Measurements from ENCODE around the gene TUFT1. TPM values are rescaled to one million over a fixed set of nuclear protein-coding genes. Genes with fewer than 3 reads are reported as not detected.

Gene TUFT1
- total RNA-seq, 1 experiment from 2014 or later, result 7.9 TPM

DNA sequence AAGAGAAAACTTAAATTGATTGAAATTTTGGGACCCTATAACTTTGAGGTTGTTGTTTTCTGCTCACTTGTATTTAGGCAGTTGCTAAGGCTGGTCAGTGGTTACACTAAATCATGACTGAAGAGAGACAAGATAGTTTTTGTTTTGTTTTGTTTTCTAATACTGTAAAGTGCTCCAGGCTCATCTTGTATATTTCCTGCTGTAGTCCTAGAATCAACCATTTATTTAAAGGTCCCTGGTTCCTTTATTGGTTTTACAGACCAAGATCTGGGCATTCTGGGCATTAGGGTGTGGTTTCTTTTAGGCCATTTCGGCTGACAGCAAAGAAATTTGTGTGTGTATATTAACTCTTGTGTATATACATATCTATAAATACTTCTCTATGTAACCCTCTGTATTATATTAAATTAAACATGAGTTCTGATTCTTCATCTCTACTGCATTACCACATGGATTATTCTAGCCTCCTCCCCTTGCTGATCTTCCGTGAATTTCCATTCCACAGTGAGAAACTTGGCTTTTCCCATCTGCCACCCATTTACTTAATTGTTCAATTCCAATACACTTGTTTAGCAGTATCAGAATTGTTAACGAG lies 86.7 kb downstream of the TUFT1 start:
- Mint-ChIP-seq H3K27me3 (ENCODE audit: low read depth) (no peaks in the 10 kb centered on the region), H3K27ac (peak overlapping the region; percentile 75; the same call in 1 of the 2 replicates), H3K36me3 (peaks cover 6% of the 10 kb centered on the region), H3K4me3 (no peak overlapping the region), H3K4me1 (peaks cover 2% of the 10 kb centered on the region; the same call in 1 of the 2 replicates), H3K9me3 (no peaks in the 10 kb centered on the region)
- no peak for ATAC-seq
- POLR2A ChIA-PET, result no interaction called here
- TF ChIP-seq ETV6 (CRISPR knock-in tag; IDR thresholded peaks at IDR 0.05) (no peak), RELA (CRISPR knock-in tag; IDR thresholded peaks at IDR 0.05; ENCODE audit: borderline replicate concordance) (no peak), FOXJ3 (CRISPR knock-in tag; IDR thresholded peaks at IDR 0.05; ENCODE audit: borderline replicate concordance) (no peak), NR2C2 (CRISPR knock-in tag; IDR thresholded peaks at IDR 0.05) (no peak), ZNF317 (CRISPR knock-in tag; IDR thresholded peaks at IDR 0.05; ENCODE audit: borderline replicate concordance, low read depth) (no peak), ZNF219 (CRISPR knock-in tag; IDR thresholded peaks at IDR 0.05; ENCODE audit: borderline replicate concordance) (no peak), IRF2 (CRISPR knock-in tag; IDR thresholded peaks at IDR 0.05; ENCODE audit: borderline replicate concordance, low read depth) (no peak)
- TF ChIP-seq, protein P1, sequence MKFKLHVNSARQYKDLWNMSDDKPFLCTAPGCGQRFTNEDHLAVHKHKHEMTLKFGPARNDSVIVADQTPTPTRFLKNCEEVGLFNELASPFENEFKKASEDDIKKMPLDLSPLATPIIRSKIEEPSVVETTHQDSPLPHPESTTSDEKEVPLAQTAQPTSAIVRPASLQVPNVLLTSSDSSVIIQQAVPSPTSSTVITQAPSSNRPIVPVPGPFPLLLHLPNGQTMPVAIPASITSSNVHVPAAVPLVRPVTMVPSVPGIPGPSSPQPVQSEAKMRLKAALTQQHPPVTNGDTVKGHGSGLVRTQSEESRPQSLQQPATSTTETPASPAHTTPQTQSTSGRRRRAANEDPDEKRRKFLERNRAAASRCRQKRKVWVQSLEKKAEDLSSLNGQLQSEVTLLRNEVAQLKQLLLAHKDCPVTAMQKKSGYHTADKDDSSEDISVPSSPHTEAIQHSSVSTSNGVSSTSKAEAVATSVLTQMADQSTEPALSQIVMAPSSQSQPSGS (CRISPR knock-in tag; IDR thresholded peaks at IDR 0.05; ENCODE audit: borderline replicate concordance, low read depth), result no peak
- CTCF ChIA-PET, result no interaction called here
- DNase-seq (ENCODE audit: low spot score), result no peak

DNA sequence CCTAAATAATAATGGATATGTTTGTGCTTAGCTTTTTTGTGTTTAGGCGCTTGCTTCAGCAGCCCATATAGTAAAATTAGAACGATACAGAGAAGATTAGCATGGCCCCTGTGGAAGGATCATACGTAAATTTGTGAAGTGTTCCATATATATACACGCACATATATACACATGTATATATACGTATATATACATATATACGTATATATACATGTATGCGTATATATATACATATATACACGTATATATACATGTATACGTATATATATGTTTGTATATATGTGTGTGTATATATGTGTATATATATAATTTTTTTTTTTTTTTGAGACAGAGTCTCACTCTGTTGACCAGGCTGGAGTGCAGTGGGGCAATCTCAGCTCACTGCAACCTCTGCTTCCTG lies 89.2 kb downstream of the TUFT1 start:
- Mint-ChIP-seq H3K27ac (no peak overlapping the region), H3K27me3 (ENCODE audit: low read depth) (no peaks in the 10 kb centered on the region), H3K36me3 (peaks cover 6% of the 10 kb centered on the region), H3K4me1 (0 out of 2 replicates have a peak, but pooled peaks cover 4% of the 10 kb centered on the region), H3K9me3 (no peaks in the 10 kb centered on the region), H3K4me3 (no peak overlapping the region)
- DNase-seq (ENCODE audit: low spot score), result no peak
- ChIA-PET CTCF (interaction anchor here (1.1 kb wide), 1 partner anchor 35 kb away, joined by 4 read pairs; no protein-coding TSS in a partner anchor), POLR2A (no interaction called here)
- no peak for TF ChIP-seq GABPB1 (CRISPR knock-in tag; IDR thresholded peaks at IDR 0.05)
- TF ChIP-seq, protein P2, sequence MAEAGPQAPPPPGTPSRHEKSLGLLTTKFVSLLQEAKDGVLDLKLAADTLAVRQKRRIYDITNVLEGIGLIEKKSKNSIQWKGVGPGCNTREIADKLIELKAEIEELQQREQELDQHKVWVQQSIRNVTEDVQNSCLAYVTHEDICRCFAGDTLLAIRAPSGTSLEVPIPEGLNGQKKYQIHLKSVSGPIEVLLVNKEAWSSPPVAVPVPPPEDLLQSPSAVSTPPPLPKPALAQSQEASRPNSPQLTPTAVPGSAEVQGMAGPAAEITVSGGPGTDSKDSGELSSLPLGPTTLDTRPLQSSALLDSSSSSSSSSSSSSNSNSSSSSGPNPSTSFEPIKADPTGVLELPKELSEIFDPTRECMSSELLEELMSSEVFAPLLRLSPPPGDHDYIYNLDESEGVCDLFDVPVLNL (CRISPR knock-in tag; IDR thresholded peaks at IDR 0.05; ENCODE audit: borderline replicate concordance, low read depth), result no peak
- no peak for TF ChIP-seq ZNF138 (CRISPR knock-in tag; conservative IDR thresholded peaks at IDR 0.05)
- TF ChIP-seq, protein P3, sequence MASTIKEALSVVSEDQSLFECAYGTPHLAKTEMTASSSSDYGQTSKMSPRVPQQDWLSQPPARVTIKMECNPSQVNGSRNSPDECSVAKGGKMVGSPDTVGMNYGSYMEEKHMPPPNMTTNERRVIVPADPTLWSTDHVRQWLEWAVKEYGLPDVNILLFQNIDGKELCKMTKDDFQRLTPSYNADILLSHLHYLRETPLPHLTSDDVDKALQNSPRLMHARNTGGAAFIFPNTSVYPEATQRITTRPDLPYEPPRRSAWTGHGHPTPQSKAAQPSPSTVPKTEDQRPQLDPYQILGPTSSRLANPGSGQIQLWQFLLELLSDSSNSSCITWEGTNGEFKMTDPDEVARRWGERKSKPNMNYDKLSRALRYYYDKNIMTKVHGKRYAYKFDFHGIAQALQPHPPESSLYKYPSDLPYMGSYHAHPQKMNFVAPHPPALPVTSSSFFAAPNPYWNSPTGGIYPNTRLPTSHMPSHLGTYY (CRISPR knock-in tag; IDR thresholded peaks at IDR 0.05), result no peak
- no peak for TF ChIP-seq FOXJ3 (CRISPR knock-in tag; IDR thresholded peaks at IDR 0.05; ENCODE audit: borderline replicate concordance)
- no peak for TF ChIP-seq ZNF263 (CRISPR knock-in tag; IDR thresholded peaks at IDR 0.05; ENCODE audit: low read depth)
- no peak for TF ChIP-seq ZNF317 (CRISPR knock-in tag; IDR thresholded peaks at IDR 0.05; ENCODE audit: borderline replicate concordance, low read depth)
- no peak for TF ChIP-seq ZNF396 (CRISPR knock-in tag; IDR thresholded peaks at IDR 0.05; ENCODE audit: borderline replicate concordance)
- no peak for TF ChIP-seq TEAD1 (CRISPR knock-in tag; IDR thresholded peaks at IDR 0.05)
- TF ChIP-seq PRRX2 (CRISPR knock-in tag; IDR thresholded peaks at IDR 0.05), result no peak
- TF ChIP-seq NR3C1 (CRISPR knock-in tag; conservative IDR thresholded peaks at IDR 0.05; ENCODE audit: low read depth), result no peak
- TF ChIP-seq, protein P1 (CRISPR knock-in tag; IDR thresholded peaks at IDR 0.05; ENCODE audit: borderline replicate concordance, low read depth), result no peak
- TF ChIP-seq CBFB (CRISPR knock-in tag; IDR thresholded peaks at IDR 0.05; ENCODE audit: low read depth), result no peak
- no peak for ATAC-seq

Small RNA genes within 50 kb of the gene (microRNA-seq; reads per million reads assigned to microRNA genes)
- gene MIR554 (ENCODE audit: borderline number of aligned reads), result not detected

Other genes with a start within 250 kb of the TUFT1 start
- 25.6 to 33.6 TPM (median 30.5 TPM) in 3 replicates for gene PI4KB, start 212.9 kb upstream of the TUFT1 start, total RNA-seq (2021)
- 59.2 to 69.2 TPM (median 67.7 TPM) in 3 replicates for gene RFX5, start 193.1 kb upstream of the TUFT1 start, total RNA-seq (2021)
- gene SELENBP1, start 167.6 kb upstream of the TUFT1 start, total RNA-seq (2021), result 17.9 to 23.9 TPM (median 20.2 TPM) in 3 replicates
- 360 to 414 TPM (median 383 TPM) in 3 replicates for gene PSMB4, start 140.7 kb upstream of the TUFT1 start, total RNA-seq (2021)
- gene POGZ, start 80.8 kb upstream of the TUFT1 start, total RNA-seq (2021), result 88.1 to 107 TPM (median 105 TPM) in 3 replicates
- 52.4 to 68.7 TPM (median 55.6 TPM) in 3 replicates for gene CGN, start 28.9 kb upstream of the TUFT1 start, total RNA-seq (2021)
- 50.0 to 56.0 TPM (median 50.3 TPM) in 3 replicates for gene SNX27, start 71.7 kb downstream of the TUFT1 start, total RNA-seq (2021)
- gene CELF3, start 176.5 kb downstream of the TUFT1 start, total RNA-seq (2021), result 0.34 to 0.64 TPM (median 0.42 TPM) in 3 replicates
- gene RIIAD1, start 181.2 kb downstream of the TUFT1 start, total RNA-seq (2021), result 0.92 TPM in 1 of 3 replicates, not detected in the others
- 88.8 to 99.3 TPM (median 95.5 TPM) in 3 replicates for gene MRPL9, start 223.2 kb downstream of the TUFT1 start, total RNA-seq (2021)

All from WTC11 (cell line).